Neural progenitor cell (in vitro differentiated cells): Measurements from ENCODE around the gene PIK3R3.

Experiments
- EZH2phosphoT487 ChIP-seq: fragments of 200-600 bp; sonication (generic); IDR thresholded peaks from 2 replicates; pipeline ENCODE4 v1.6.1; 2017; ENCODE audit warnings: antibody characterized with exemption
- TF ChIP-seq, protein P1 (sequence below): fragments of 200-600 bp; sonication (generic); IDR thresholded peaks from 2 replicates; pipeline ENCODE4 v1.5.1; 2017; ENCODE audit warnings: antibody characterized with exemption, mild to moderate bottlenecking

DNA sequence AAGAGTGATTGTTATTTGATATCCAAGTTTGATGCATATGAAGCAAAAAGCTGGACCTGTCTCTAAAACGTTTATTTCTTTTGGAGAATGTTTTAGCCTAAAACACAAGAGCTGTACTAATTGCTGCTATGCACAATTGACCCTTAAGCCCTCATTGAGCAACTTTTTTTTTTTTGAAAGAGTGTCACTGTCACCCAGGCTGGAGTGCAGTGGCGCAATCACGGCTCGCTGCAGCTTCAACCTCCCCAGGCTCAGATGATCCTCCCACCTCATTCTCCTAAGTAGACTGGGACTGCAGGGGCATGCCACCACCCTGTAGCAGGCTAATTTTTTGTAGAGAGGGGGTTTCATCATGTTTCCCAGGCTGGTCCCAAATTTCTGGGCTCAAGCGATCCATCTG, 129.1 kb downstream of the PIK3R3 start:
- TF ChIP-seq, protein P1, sequence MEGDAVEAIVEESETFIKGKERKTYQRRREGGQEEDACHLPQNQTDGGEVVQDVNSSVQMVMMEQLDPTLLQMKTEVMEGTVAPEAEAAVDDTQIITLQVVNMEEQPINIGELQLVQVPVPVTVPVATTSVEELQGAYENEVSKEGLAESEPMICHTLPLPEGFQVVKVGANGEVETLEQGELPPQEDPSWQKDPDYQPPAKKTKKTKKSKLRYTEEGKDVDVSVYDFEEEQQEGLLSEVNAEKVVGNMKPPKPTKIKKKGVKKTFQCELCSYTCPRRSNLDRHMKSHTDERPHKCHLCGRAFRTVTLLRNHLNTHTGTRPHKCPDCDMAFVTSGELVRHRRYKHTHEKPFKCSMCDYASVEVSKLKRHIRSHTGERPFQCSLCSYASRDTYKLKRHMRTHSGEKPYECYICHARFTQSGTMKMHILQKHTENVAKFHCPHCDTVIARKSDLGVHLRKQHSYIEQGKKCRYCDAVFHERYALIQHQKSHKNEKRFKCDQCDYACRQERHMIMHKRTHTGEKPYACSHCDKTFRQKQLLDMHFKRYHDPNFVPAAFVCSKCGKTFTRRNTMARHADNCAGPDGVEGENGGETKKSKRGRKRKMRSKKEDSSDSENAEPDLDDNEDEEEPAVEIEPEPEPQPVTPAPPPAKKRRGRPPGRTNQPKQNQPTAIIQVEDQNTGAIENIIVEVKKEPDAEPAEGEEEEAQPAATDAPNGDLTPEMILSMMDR, result no peak
- no peak for TF ChIP-seq EZH2phosphoT487
